ENCODE data around the gene RDX. TPM values are rescaled to one million over a fixed set of nuclear protein-coding genes. Genes with fewer than 3 reads are reported as not detected.

Gene RDX
- total and polyA plus RNA-seq, 2 experiments from 2014 or later = 45.2 to 226 TPM

GRCh38 chr11:110187731-110188130 is 108.7 kb downstream of the RDX start (continued):
- TF ChIP-seq, protein P1, sequence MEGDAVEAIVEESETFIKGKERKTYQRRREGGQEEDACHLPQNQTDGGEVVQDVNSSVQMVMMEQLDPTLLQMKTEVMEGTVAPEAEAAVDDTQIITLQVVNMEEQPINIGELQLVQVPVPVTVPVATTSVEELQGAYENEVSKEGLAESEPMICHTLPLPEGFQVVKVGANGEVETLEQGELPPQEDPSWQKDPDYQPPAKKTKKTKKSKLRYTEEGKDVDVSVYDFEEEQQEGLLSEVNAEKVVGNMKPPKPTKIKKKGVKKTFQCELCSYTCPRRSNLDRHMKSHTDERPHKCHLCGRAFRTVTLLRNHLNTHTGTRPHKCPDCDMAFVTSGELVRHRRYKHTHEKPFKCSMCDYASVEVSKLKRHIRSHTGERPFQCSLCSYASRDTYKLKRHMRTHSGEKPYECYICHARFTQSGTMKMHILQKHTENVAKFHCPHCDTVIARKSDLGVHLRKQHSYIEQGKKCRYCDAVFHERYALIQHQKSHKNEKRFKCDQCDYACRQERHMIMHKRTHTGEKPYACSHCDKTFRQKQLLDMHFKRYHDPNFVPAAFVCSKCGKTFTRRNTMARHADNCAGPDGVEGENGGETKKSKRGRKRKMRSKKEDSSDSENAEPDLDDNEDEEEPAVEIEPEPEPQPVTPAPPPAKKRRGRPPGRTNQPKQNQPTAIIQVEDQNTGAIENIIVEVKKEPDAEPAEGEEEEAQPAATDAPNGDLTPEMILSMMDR (conservative IDR thresholded peaks at IDR 0.05; ENCODE audit: low read depth in 2 of 2) = no peak
- no peak for TF ChIP-seq CREB1 (CRISPR knock-in tag; IDR thresholded peaks at IDR 0.05; ENCODE audit: low read depth)
- TF ChIP-seq ETS1 (IDR thresholded peaks at IDR 0.05) = no peak
- no peak for TF ChIP-seq EZH2phosphoT487 (IDR thresholded peaks at IDR 0.05; ENCODE audit: unreplicated experiment)
- TF ChIP-seq EZH2 (IDR thresholded peaks at IDR 0.05; ENCODE audit: low read depth, unreplicated experiment) = no peak
- no peak for TF ChIP-seq STAT1 (IDR thresholded peaks at IDR 0.05; ENCODE audit: unreplicated experiment)
- TF ChIP-seq REST (IDR thresholded peaks at IDR 0.05; ENCODE audit: unreplicated experiment) = no peak
- TF ChIP-seq POLR2AphosphoS5 (IDR thresholded peaks at IDR 0.05; ENCODE audit: low read depth) = no peak
- no peak for TF ChIP-seq JUNB (IDR thresholded peaks at IDR 0.05; ENCODE audit: unreplicated experiment)
- no peak for TF ChIP-seq ZNF114 (CRISPR knock-in tag; IDR thresholded peaks at IDR 0.05)
- no peak for TF ChIP-seq NANOG (IDR thresholded peaks at IDR 0.05; ENCODE audit: borderline replicate concordance)

GRCh38 chr11:110186867-110187266 is 109.5 kb downstream of the RDX start:
- Histone ChIP-seq H3K4me3 (no peak overlapping the region), H3K9me2 (ENCODE audit: insufficient read depth) (peaks cover 5% of the 10 kb centered on the region; the same call in 1 of the 2 replicates), H2AFZ (peak overlapping the region; percentile 47; the same call in 1 of the 2 replicates), H3K4me1 (ENCODE audit: insufficient read depth) (peaks cover 18% of the 10 kb centered on the region), H3K27me3 (ENCODE audit: insufficient read depth) (no peaks in the 10 kb centered on the region), H3K4me2 (no peak overlapping the region), H4K20me1 (replicated peaks; ENCODE audit: insufficient read depth) (no peaks in the 10 kb centered on the region), H3K27ac (ENCODE audit: low read depth) (no peak overlapping the region), H3K36me3 (ENCODE audit: insufficient read depth) (no peaks in the 10 kb centered on the region), H3K79me2 (replicated peaks; ENCODE audit: insufficient read depth) (no peaks in the 10 kb centered on the region), H3F3A (replicated peaks; ENCODE audit: low read depth) (no peaks in the 10 kb centered on the region)
- ATAC-seq (no peak; the same call in 2 of the 3 replicates), DNase-seq (ENCODE audit: low spot score) (no peak)
- no peaks in the 10 kb centered on the region for H3K9me3 Mint-ChIP-seq
- H3K27ac Mint-ChIP-seq = no peak overlapping the region
- H3K27me3 Mint-ChIP-seq (ENCODE audit: insufficient read depth, low read depth, poor library complexity) = peaks cover 10% of the 10 kb centered on the region
- H3K36me3 Mint-ChIP-seq (ENCODE audit: low read depth) = no peaks in the 10 kb centered on the region
- no peak overlapping the region for H3K4me3 Mint-ChIP-seq
- peaks cover 26% of the 10 kb centered on the region for H3K4me1 Mint-ChIP-seq
- no peak for TF ChIP-seq STAT1 (IDR thresholded peaks at IDR 0.05; ENCODE audit: unreplicated experiment)
- TF ChIP-seq, protein P1 (conservative IDR thresholded peaks at IDR 0.05; ENCODE audit: low read depth in 2 of 2) = no peak

All from GM23338 (cell line).